ENCODE measurements around the gene LYZL1.
"Not testable (repeated sequence)": the region's sequence is repeated elsewhere in the genome, so short reads cannot be mapped to it uniquely, and the experiment has no call there.

Gene LYZL1

GRCh38 chr10:29343607-29344038 lies 54.8 kb downstream of the LYZL1 start:
- no peak for DNase-seq

- no peak for DNase-seq
Measured at GRCh38 chr10:29344073-29344820, 55.4 kb downstream of the LYZL1 start.

DNA sequence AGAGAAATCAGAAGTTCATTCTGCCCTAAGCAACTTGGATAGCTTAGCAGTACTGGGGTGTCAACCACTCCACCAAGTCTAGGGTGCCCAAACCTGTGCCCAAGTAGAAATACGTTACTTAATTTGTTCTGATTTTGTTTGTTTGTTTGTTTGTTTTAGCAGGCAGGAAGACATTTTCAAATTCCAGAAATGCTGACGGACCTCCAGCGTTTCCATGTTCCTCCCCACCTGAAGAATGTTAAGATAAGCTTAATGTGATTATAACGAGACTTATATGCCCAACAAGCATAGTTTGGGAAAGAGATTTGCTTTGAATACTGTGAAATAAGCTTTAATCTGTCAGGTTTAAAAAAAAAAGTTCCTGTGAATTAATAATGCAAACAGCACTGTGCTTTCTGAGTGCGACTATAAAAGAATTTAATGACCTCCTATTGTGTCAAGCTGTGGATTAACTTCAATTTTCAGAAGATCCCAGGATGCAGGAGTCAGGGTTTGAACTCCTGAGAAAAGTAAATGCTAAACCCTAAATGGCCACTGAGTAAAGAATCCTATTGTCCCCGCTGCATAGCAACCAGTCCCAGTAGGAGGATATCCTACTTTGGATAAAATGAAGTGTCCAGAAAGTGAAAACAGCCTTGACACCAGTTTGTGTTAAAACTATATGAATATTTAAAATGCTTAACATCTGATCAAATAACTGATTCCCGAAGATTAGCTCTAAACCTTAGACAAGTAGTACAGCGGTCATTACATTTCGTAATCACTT lies 56.5 kb downstream of the LYZL1 start:
- DNase-seq: no peak

GRCh38 chr10:29345910-29346209 lies 57.0 kb downstream of the LYZL1 start:
- no peak for DNase-seq

GRCh38 chr10:29346296-29347001 lies 57.6 kb downstream of the LYZL1 start:
- DNase-seq: no peak

DNA sequence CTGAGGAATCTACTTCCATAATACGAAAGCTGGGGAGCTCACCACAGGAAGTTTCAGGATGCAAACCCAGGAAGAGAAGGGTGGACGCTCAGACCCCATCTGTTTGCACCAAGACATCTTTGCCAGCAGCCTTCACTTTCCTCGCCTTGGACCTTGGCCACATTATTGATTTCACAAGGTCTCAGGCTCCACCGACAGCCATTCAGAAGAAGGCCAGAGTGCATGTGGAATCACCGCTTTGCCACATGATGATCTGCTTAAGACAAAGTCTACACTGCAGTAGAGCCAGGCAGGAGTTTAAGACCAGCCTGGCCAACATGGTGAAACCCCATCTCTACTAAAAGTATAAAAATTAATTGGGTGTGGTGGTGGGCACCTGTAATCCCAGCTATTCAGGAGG lies 60.0 kb downstream of the LYZL1 start:
- DNase-seq: no peak

- no peak for DNase-seq
Measured at GRCh38 chr10:29353305-29353704, 64.4 kb downstream of the LYZL1 start.

- DNase-seq: no peak
Measured at GRCh38 chr10:29353887-29354561, 65.2 kb downstream of the LYZL1 start.

DNA sequence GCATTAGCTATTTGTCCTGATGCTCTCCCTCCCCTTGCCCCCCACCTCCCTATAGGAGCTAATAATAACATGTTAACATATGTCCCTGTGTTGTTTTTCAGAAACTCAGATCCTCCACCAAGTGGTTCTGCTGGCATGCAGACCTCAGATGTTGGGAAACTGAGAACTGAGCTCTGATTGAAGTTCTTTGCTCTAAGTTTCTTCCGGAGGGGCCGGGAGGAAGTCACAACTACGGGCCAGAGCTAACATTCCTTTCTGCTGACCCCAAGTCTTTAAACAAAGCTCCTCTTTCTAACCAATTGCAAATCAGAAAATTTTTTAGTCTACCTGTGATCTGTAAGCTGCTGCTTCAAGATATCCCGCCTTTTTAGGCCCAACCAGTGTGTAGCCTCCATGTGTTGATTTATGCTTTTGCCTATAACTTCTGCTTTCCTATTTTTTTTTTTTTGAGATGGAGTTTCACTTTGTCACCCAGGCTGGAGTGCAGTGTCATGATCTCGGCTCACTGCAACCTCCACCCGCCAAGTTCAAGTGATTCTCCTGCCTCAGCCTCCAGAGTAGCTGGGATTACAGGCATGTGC lies 66.6 kb downstream of the LYZL1 start:
- DNase-seq: no peak

DNA sequence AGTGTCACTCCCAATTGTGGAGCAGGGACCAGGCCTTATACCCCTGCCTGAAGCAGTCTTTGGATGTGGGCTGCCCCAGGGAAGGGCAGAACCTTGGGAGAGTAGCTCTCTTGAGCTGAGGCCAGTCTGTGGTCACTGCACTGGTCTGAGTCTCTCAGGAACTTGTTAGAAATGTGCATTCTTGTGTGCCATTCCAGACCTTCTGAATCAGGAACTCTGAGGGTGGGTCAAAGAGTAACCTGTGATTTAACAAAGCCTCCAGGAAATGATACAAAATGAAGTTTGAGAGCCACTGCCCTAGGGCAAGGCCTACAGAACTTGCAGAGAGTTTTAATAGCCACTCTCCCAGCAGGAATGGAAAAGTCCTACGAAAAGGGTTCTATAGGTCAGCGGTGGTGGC lies 68.1 kb downstream of the LYZL1 start:
- no peak for DNase-seq

GRCh38 chr10:29358010-29358616 lies 69.2 kb downstream of the LYZL1 start:
- no peak for DNase-seq

GRCh38 chr10:29360215-29360853 lies 71.5 kb downstream of the LYZL1 start:
- not testable (repeated sequence) for DNase-seq

All from activated effector memory CD4-positive, alpha-beta T cell treated with Interleukin-2 at 50 U/mL for 16 hours (primary cell).